HCT116 (cell line): ENCODE results near the gene CFAP54. TPM values are rescaled to one million over a fixed set of nuclear protein-coding genes. Genes with fewer than 3 reads are reported as not detected.

Source experiments
- total RNA-seq: library from RNA; stranded (reverse); gene quantifications from one replicate; pipeline ENCODE4 v1.2.1, GENCODE V29; 2021; ENCODE audit not compliant: unreplicated experiment

The CFAP54 gene
- total RNA-seq, 1 experiment from 2014 or later, result 0.25 TPM

Other genes with a start within 250 kb of the CFAP54 start
- gene CDK17, start 89.1 kb upstream of the CFAP54 start, total RNA-seq, result 21.4 TPM